Neural cell (in vitro differentiated cells): Measurements from ENCODE around the gene FAXDC2. TPM values are rescaled to one million over a fixed set of nuclear protein-coding genes. Genes with fewer than 3 reads are reported as not detected.

Source experiments
- H2AFZ ChIP-seq: fragments of 200-600, 300-800 bp; sonication (generic), shearing (Covaris generic); 2 replicates; pipeline ENCODE4 v1.6.0; 2014; ENCODE audit warnings: low read depth, mild to moderate bottlenecking, antibody characterized with exemption, low read length, moderate library complexity
- H3F3A ChIP-seq: fragments of 200-600 bp; shearing (Covaris generic); 2 replicates; pipeline ENCODE4 v1.6.1; 2016; ENCODE audit warnings: mild to moderate bottlenecking, moderate library complexity, mixed read lengths, antibody characterized with exemption, low read length; ENCODE audit not compliant: insufficient read depth, poor library complexity, severe bottlenecking
- H3K27ac ChIP-seq: fragments of 200-600, 300-800 bp; sonication (generic), shearing (Covaris generic); 2 replicates; pipeline ENCODE4 v1.5.1; 2014; ENCODE audit warnings: mild to moderate bottlenecking, low read length, moderate library complexity
- H3K27me3 ChIP-seq: fragments of 300-800, 200-600 bp; sonication (generic), shearing (Covaris generic); 2 replicates; pipeline ENCODE4 v1.6.0; 2014; ENCODE audit warnings: mild to moderate bottlenecking, low read depth, low read length, moderate library complexity; ENCODE audit not compliant: insufficient read depth
- H3K36me3 ChIP-seq: fragments of 300-800, 200-600 bp; sonication (generic), shearing (Covaris generic); 2 replicates; pipeline ENCODE4 v1.5.1; 2014; ENCODE audit warnings: mild to moderate bottlenecking, antibody characterized with exemption, low read length, moderate library complexity; ENCODE audit not compliant: insufficient read depth
- H3K4me2 ChIP-seq: fragments of 300-800, 200-600 bp; sonication (generic), shearing (Covaris generic); 2 replicates; pipeline ENCODE4 v1.6.0; 2014; ENCODE audit warnings: mild to moderate bottlenecking, low read length
- H3K4me3 ChIP-seq: fragments of 300-800, 200-600 bp; sonication (generic), shearing (Covaris generic); 2 replicates; pipeline ENCODE4 v1.5.1; 2014; ENCODE audit warnings: mild to moderate bottlenecking, low read length, moderate library complexity
- H3K79me2 ChIP-seq: fragments of 200-600 bp; shearing (Covaris generic); replicated peaks from 2 replicates; pipeline ENCODE4 v1.6.0; 2014; ENCODE audit warnings: mild to moderate bottlenecking, low read length, moderate library complexity; ENCODE audit not compliant: insufficient read depth
- H3K9ac ChIP-seq: fragments of 300-800, 200-600 bp; sonication (generic), shearing (Covaris generic); 2 replicates; pipeline ENCODE4 v1.6.1; 2016; ENCODE audit warnings: mild to moderate bottlenecking, low read length, mixed read lengths
- H3K9me2 ChIP-seq: fragments of 200-600 bp; shearing (Covaris generic); 2 replicates; pipeline ENCODE4 v1.6.1; 2016; ENCODE audit warnings: mild to moderate bottlenecking, low read length, mixed read lengths; ENCODE audit not compliant: insufficient read depth
- H3K9me3 ChIP-seq: fragments of 200-600, 300-800 bp; sonication (generic), shearing (Covaris generic); 2 replicates; pipeline ENCODE4 v1.6.1; 2016; ENCODE audit warnings: mild to moderate bottlenecking, mixed run types, low read length, moderate library complexity, mixed read lengths
- H4K20me1 ChIP-seq: fragments of 200-600 bp; shearing (Covaris generic); 2 replicates; pipeline ENCODE4 v1.6.1; 2016; ENCODE audit warnings: mild to moderate bottlenecking, mixed run types; ENCODE audit not compliant: insufficient read depth
- CTCF ChIP-seq: fragments of 450-650 bp; IDR thresholded peaks from 2 replicates; pipeline ENCODE4 v1.5.1; 2014; ENCODE audit warnings: antibody characterized with exemption, mild to moderate bottlenecking, moderate library complexity; ENCODE audit not compliant: poor library complexity, severe bottlenecking
- EP300 ChIP-seq: fragments of 450-650 bp; conservative IDR thresholded peaks from 2 replicates; pipeline ENCODE4 v1.6.1; 2014; ENCODE audit warnings: antibody characterized with exemption, mild to moderate bottlenecking, moderate library complexity; ENCODE audit not compliant: poor library complexity, severe bottlenecking
- MXI1 ChIP-seq: fragments of 450-650 bp; conservative IDR thresholded peaks from 2 replicates; pipeline ENCODE4 v1.6.1; 2014; ENCODE audit warnings: antibody characterized with exemption, mild to moderate bottlenecking; ENCODE audit not compliant: poor library complexity, severe bottlenecking
- POLR2AphosphoS5 ChIP-seq: IDR thresholded peaks from 2 replicates; pipeline ENCODE4 v1.6.1; 2012
- REST ChIP-seq: IDR thresholded peaks from 2 replicates; pipeline ENCODE4 v1.6.1; 2012; ENCODE audit warnings: borderline replicate concordance
- SMC3 ChIP-seq: fragments of 450-650 bp; conservative IDR thresholded peaks from 2 replicates; pipeline ENCODE4 v1.6.1; 2014; ENCODE audit warnings: antibody characterized with exemption, mild to moderate bottlenecking, moderate library complexity; ENCODE audit not compliant: poor library complexity
- TAF1 ChIP-seq: IDR thresholded peaks from 2 replicates; pipeline ENCODE4 v1.6.1; 2012; ENCODE audit warnings: low read depth
- polyA plus RNA-seq: library from polyadenylated mRNA; depleted of rRNA; stranded (reverse); fragments of >200 nt; gene quantifications from 2 replicates; pipeline ENCODE4 v1.2.3, GENCODE V29; 2014

Gene FAXDC2
- polyA plus RNA-seq, 1 donor from 2014 or later: 0.12 TPM

GRCh38 chr5:154782326-154782725, 68.1 kb downstream of the FAXDC2 start:
- Histone ChIP-seq H3K27me3 (no peaks in the 10 kb centered on the region), H3K79me2 (peaks cover 78% of the 10 kb centered on the region), H3K9ac (no peak overlapping the region), H3K9me2 (no peaks in the 10 kb centered on the region), H3K27ac (no peak overlapping the region), H3K4me3 (no peak overlapping the region), H2AFZ (no peak overlapping the region), H3K36me3 (no peaks in the 10 kb centered on the region), H3K9me3 (no peaks in the 10 kb centered on the region), H3F3A (no peaks in the 10 kb centered on the region), H4K20me1 (peaks cover 7% of the 10 kb centered on the region), H3K4me2 (no peak overlapping the region)
- no peak for TF ChIP-seq EP300
- TF ChIP-seq POLR2AphosphoS5: no peak
- TF ChIP-seq CTCF: no peak

GRCh38 chr5:154780128-154780527, 70.3 kb downstream of the FAXDC2 start:
- no peaks in the 10 kb centered on the region for H3K36me3 ChIP-seq
- H2AFZ ChIP-seq: no peak overlapping the region
- peaks cover 7% of the 10 kb centered on the region for H4K20me1 ChIP-seq
- peaks cover 68% of the 10 kb centered on the region for H3K79me2 ChIP-seq
- H3F3A ChIP-seq: no peaks in the 10 kb centered on the region
- no peak overlapping the region for H3K27ac ChIP-seq
- no peak for TF ChIP-seq EP300
- TF ChIP-seq MXI1: no peak
- TF ChIP-seq REST: no peak
- TF ChIP-seq SMC3: no peak
- TF ChIP-seq TAF1: no peak
- TF ChIP-seq POLR2AphosphoS5: no peak
- no peak overlapping the region for H3K9ac ChIP-seq
- no peaks in the 10 kb centered on the region for H3K9me2 ChIP-seq
- no peak overlapping the region for H3K4me3 ChIP-seq
- H3K4me2 ChIP-seq: no peak overlapping the region
- no peaks in the 10 kb centered on the region for H3K27me3 ChIP-seq
- no peaks in the 10 kb centered on the region for H3K9me3 ChIP-seq

GRCh38 chr5:154779105-154779504, 71.3 kb downstream of the FAXDC2 start:
- H3K4me2 ChIP-seq: no peak overlapping the region
- no peak overlapping the region for H3K9ac ChIP-seq
- H3K9me2 ChIP-seq: no peaks in the 10 kb centered on the region
- no peaks in the 10 kb centered on the region for H3K27me3 ChIP-seq
- H3K4me3 ChIP-seq: no peak overlapping the region
- no peaks in the 10 kb centered on the region for H3K36me3 ChIP-seq
- TF ChIP-seq POLR2AphosphoS5 (no peak), TAF1 (no peak), EP300 (no peak)
- H2AFZ ChIP-seq: no peak overlapping the region
- peaks cover 7% of the 10 kb centered on the region for H4K20me1 ChIP-seq
- H3F3A ChIP-seq: no peaks in the 10 kb centered on the region
- peaks cover 60% of the 10 kb centered on the region for H3K79me2 ChIP-seq
- H3K9me3 ChIP-seq: no peaks in the 10 kb centered on the region
- no peak overlapping the region for H3K27ac ChIP-seq
